K562 (cell line): ENCODE results near the gene SPRR2A. TPM values are rescaled to one million over a fixed set of nuclear protein-coding genes. Genes with fewer than 3 reads are reported as not detected.

ENCODE experiments used
- CEBPG ChIP-seq, 3 experiments: fragments of 200-800 bp in 1 of 3; sonication (Bioruptor generic) in 1 of 3; sonication (generic) in 1 of 3; formaldehyde crosslinking in 1 of 3; IDR thresholded peaks in 2 of 3; conservative IDR thresholded peaks in 1 of 3; 2 replicates each; pipeline versions ENCODE4 v1.6.1 to v1.8.0; 2016 to 2022; ENCODE audit warnings: missing compliant biosample characterization in 2 of 3, missing genetic modification characterization in 2 of 3, mild to moderate bottlenecking in 1 of 3, missing genetic modification reagents in 1 of 3
- KAT7 ChIP-seq: sonication (generic); formaldehyde crosslinking; IDR thresholded peaks from 2 replicates; pipeline ENCODE4 v1.8.0; 2022; ENCODE audit warnings: missing genetic modification reagents, mild to moderate bottlenecking, borderline replicate concordance
- TRIM24 ChIP-seq, 2 experiments: fragments of 450-650 bp; IDR thresholded peaks; 2 replicates each; pipeline ENCODE4 v1.6.1; 2016
- ZC3H8 ChIP-seq: fragments of 450-650 bp; IDR thresholded peaks from 2 replicates; pipeline ENCODE4 v1.6.1; 2017
- ZNF197 ChIP-seq: fragments of 200-800 bp; sonication (Bioruptor generic); IDR thresholded peaks from 2 replicates; pipeline ENCODE4 v1.6.1; 2016; ENCODE audit warnings: low read depth, missing genetic modification characterization, missing compliant biosample characterization
- ZNF217 ChIP-seq: sonication (generic); formaldehyde crosslinking; IDR thresholded peaks from 2 replicates; pipeline ENCODE4 v1.8.0; 2022; ENCODE audit warnings: mild to moderate bottlenecking, missing genetic modification reagents
- ZNF224 ChIP-seq: sonication (generic); formaldehyde crosslinking; IDR thresholded peaks from 2 replicates; pipeline ENCODE4 v1.8.0; 2022; ENCODE audit warnings: mild to moderate bottlenecking, missing genetic modification reagents
- ZNF3 ChIP-seq: fragments of 250-450 bp; sonication (Bioruptor Pico); IDR thresholded peaks from 2 replicates; pipeline ENCODE4 v1.5.0; 2021; ENCODE audit warnings: mild to moderate bottlenecking, moderate library complexity
- ZNF431 ChIP-seq: sonication (generic); formaldehyde crosslinking; IDR thresholded peaks from 2 replicates; pipeline ENCODE4 v1.8.0; 2022; ENCODE audit warnings: mild to moderate bottlenecking, missing genetic modification reagents
- ZNF507 ChIP-seq: conservative IDR thresholded peaks from 2 replicates; pipeline ENCODE4 v1.6.1; 2017; ENCODE audit warnings: missing genetic modification characterization, missing compliant biosample characterization
- ZNF589 ChIP-seq: fragments of 200-800 bp; sonication (Bioruptor generic); IDR thresholded peaks from 2 replicates; pipeline ENCODE4 v1.6.1; 2016; ENCODE audit warnings: low read depth, missing genetic modification characterization, missing compliant biosample characterization
- ZSCAN32 ChIP-seq: fragments of 450-650 bp; formaldehyde crosslinking; IDR thresholded peaks from 2 replicates; pipeline ENCODE4 v1.4.0; 2020; ENCODE audit warnings: mild to moderate bottlenecking, moderate library complexity
- polyA plus RNA-seq, 8 experiments: library from polyadenylated mRNA; depleted of rRNA in 4 of 8; stranded (reverse) in 5 of 8; unstranded in 3 of 8; fragments of >200 nt; fragmentation: Nextera tagmentation in 2 of 8; fragmentation: Illumina TruSeq in 1 of 8; extraction: Ambion mirVana in 2 of 8; extraction: Trizol in 1 of 8; gene quantifications; 2 replicates each; pipeline versions ENCODE4 v1.2.1 to v1.2.3, GENCODE V29; 2011 to 2014; ENCODE audit warnings: inconsistent platforms in 1 of 8, missing spikeins in 1 of 8
- total RNA-seq, 7 experiments: library from RNA; depleted of rRNA in 6 of 7; stranded (reverse); fragments of >200 nt in 6 of 7; fragmentation: Illumina TruSeq in 2 of 7; extraction: Trizol in 2 of 7; gene quantifications; 2 replicates each; pipeline versions ENCODE4 v1.2.1 to v1.2.3, GENCODE V29; 2011 to 2021; ENCODE audit warnings: low replicate concordance in 1 of 7
- TF ChIP-seq, protein P1 (sequence below): sonication (generic); formaldehyde crosslinking; IDR thresholded peaks from 2 replicates; pipeline ENCODE4 v1.8.0; 2022; ENCODE audit warnings: mild to moderate bottlenecking, missing genetic modification reagents
- TF ChIP-seq, protein P2 (sequence below): fragments of 250-450 bp; sonication (Bioruptor Pico); IDR thresholded peaks from 2 replicates; pipeline ENCODE4 v1.4.0; 2020; ENCODE audit warnings: borderline replicate concordance
- TF ChIP-seq, protein P3 (sequence below), 2 experiments: fragments of 200-800 bp in 1 of 2; sonication (Bioruptor generic) in 1 of 2; sonication (generic) in 1 of 2; formaldehyde crosslinking in 1 of 2; IDR thresholded peaks in 1 of 2; conservative IDR thresholded peaks in 1 of 2; 2 replicates each; pipeline versions ENCODE4 v1.5.0 to v1.6.1; 2016 to 2020; ENCODE audit warnings: missing compliant biosample characterization in 1 of 2, missing genetic modification characterization in 1 of 2, missing genetic modification reagents in 1 of 2
- TF ChIP-seq, protein P4 (sequence below): fragments of 250-450 bp; sonication (Bioruptor Pico); IDR thresholded peaks from 2 replicates; pipeline ENCODE4 v1.5.1; 2021; ENCODE audit warnings: mild to moderate bottlenecking
- TF ChIP-seq, protein P5 (sequence below): fragments of 450-650 bp; IDR thresholded peaks from 2 replicates; pipeline ENCODE4 v1.6.1; 2016; ENCODE audit warnings: missing biosample characterization, missing genetic modification characterization

SPRR2A gene
- total and polyA plus RNA-seq, 9 of the 15 experiments (the other 6 are each of a cell fraction or from before 2014, with no cell fraction given): 0.17 TPM; not detected in 8

DNA sequence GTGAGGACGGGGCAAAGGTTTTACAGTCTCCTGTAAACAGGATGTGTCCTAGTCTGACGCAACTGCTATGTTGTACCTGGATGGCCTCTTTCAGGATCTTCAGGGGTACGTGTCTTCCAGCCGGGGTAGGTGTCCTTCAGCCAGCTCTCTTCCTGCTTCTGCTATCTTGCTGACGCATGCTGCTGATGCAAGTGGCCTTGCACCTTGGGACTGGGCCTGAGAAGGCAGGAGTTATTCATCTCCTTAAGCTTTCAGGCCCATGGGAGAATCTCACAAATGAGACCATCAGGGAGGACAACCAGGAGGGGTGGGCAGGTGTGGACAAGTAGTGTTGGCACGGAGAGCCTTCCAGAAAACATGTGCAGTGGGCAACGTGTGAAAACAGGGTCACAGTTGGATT lies 34.2 kb downstream of the SPRR2A start (continued):
- TF ChIP-seq, protein P1, sequence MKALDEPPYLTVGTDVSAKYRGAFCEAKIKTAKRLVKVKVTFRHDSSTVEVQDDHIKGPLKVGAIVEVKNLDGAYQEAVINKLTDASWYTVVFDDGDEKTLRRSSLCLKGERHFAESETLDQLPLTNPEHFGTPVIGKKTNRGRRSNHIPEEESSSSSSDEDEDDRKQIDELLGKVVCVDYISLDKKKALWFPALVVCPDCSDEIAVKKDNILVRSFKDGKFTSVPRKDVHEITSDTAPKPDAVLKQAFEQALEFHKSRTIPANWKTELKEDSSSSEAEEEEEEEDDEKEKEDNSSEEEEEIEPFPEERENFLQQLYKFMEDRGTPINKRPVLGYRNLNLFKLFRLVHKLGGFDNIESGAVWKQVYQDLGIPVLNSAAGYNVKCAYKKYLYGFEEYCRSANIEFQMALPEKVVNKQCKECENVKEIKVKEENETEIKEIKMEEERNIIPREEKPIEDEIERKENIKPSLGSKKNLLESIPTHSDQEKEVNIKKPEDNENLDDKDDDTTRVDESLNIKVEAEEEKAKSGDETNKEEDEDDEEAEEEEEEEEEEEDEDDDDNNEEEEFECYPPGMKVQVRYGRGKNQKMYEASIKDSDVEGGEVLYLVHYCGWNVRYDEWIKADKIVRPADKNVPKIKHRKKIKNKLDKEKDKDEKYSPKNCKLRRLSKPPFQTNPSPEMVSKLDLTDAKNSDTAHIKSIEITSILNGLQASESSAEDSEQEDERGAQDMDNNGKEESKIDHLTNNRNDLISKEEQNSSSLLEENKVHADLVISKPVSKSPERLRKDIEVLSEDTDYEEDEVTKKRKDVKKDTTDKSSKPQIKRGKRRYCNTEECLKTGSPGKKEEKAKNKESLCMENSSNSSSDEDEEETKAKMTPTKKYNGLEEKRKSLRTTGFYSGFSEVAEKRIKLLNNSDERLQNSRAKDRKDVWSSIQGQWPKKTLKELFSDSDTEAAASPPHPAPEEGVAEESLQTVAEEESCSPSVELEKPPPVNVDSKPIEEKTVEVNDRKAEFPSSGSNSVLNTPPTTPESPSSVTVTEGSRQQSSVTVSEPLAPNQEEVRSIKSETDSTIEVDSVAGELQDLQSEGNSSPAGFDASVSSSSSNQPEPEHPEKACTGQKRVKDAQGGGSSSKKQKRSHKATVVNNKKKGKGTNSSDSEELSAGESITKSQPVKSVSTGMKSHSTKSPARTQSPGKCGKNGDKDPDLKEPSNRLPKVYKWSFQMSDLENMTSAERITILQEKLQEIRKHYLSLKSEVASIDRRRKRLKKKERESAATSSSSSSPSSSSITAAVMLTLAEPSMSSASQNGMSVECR (CRISPR knock-in tag): no peak
- TF ChIP-seq ZNF431 (CRISPR knock-in tag): no peak
- TF ChIP-seq ZNF224 (CRISPR knock-in tag): no peak
- no peak for TF ChIP-seq ZNF3
- no peak for TF ChIP-seq ZNF197 (CRISPR knock-in tag)
- no peak for TF ChIP-seq KAT7 (CRISPR knock-in tag)
- TF ChIP-seq, protein P2, sequence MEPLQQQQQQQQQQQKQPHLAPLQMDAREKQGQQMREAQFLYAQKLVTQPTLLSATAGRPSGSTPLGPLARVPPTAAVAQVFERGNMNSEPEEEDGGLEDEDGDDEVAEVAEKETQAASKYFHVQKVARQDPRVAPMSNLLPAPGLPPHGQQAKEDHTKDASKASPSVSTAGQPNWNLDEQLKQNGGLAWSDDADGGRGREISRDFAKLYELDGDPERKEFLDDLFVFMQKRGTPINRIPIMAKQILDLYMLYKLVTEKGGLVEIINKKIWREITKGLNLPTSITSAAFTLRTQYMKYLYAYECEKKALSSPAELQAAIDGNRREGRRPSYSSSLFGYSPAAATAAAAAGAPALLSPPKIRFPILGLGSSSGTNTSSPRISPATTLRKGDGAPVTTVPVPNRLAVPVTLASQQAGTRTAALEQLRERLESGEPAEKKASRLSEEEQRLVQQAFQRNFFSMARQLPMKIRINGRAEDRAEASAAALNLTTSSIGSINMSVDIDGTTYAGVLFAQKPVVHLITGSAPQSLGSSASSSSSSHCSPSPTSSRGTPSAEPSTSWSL (CRISPR knock-in tag): no peak
- TF ChIP-seq ZNF217: no peak
- TF ChIP-seq ZNF507 (tag): no peak
- no peak for TF ChIP-seq CEBPG (CRISPR knock-in tag; IDR thresholded peaks at IDR 0.05)
- peak in 1 of 2 experiments; percentile 41; a peak in 1 of 4 replicates for TF ChIP-seq CEBPG (tag; conservative IDR thresholded peaks at IDR 0.05 in 1 of 2, IDR thresholded peaks at IDR 0.05 in 1 of 2)
- no peak for TF ChIP-seq ZSCAN32 (CRISPR knock-in tag)
- TF ChIP-seq, protein P3, sequence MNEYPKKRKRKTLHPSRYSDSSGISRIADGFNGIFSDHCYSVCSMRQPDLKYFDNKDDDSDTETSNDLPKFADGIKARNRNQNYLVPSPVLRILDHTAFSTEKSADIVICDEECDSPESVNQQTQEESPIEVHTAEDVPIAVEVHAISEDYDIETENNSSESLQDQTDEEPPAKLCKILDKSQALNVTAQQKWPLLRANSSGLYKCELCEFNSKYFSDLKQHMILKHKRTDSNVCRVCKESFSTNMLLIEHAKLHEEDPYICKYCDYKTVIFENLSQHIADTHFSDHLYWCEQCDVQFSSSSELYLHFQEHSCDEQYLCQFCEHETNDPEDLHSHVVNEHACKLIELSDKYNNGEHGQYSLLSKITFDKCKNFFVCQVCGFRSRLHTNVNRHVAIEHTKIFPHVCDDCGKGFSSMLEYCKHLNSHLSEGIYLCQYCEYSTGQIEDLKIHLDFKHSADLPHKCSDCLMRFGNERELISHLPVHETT (CRISPR knock-in tag; conservative IDR thresholded peaks at IDR 0.05 in 1 of 2, IDR thresholded peaks at IDR 0.05 in 1 of 2): no peak
- TF ChIP-seq TRIM24 (IDR thresholded peaks at IDR 0.05): peak in 1 of 2 experiments; percentile 23; a peak in 1 of 4 replicates
- TF ChIP-seq, protein P4, sequence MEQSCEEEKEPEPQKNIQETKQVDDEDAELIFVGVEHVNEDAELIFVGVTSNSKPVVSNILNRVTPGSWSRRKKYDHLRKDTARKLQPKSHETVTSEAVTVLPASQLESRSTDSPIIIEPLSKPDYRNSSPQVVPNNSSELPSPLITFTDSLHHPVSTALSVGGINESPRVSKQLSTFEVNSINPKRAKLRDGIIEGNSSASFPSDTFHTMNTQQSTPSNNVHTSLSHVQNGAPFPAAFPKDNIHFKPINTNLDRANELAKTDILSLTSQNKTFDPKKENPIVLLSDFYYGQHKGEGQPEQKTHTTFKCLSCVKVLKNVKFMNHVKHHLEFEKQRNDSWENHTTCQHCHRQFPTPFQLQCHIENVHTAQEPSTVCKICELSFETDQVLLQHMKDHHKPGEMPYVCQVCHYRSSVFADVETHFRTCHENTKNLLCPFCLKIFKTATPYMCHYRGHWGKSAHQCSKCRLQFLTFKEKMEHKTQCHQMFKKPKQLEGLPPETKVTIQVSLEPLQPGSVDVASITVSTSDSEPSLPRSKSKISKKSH (CRISPR knock-in tag): no peak
- TF ChIP-seq ZC3H8: no peak
- peak; percentile 56; the same call in 1 of the 2 replicates for TF ChIP-seq ZNF589
- TF ChIP-seq, protein P5, sequence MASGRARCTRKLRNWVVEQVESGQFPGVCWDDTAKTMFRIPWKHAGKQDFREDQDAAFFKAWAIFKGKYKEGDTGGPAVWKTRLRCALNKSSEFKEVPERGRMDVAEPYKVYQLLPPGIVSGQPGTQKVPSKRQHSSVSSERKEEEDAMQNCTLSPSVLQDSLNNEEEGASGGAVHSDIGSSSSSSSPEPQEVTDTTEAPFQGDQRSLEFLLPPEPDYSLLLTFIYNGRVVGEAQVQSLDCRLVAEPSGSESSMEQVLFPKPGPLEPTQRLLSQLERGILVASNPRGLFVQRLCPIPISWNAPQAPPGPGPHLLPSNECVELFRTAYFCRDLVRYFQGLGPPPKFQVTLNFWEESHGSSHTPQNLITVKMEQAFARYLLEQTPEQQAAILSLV: no peak
